ENCODE measurements around the gene GLB1L3. TPM values are rescaled to one million over a fixed set of nuclear protein-coding genes. Genes with fewer than 3 reads are reported as not detected.
"Not testable (repeated sequence)": the region's sequence is repeated elsewhere in the genome, so short reads cannot be mapped to it uniquely, and the experiment has no call there.

Gene GLB1L3
- total RNA-seq, 2 experiments from 2014 or later: 6.9 TPM

GRCh38 chr11:134281635-134282034 is 5.5 kb downstream of the GLB1L3 start:
- peaks cover 15% of the 10 kb centered on the region for H3K4me1 Mint-ChIP-seq
- H3K36me3 Mint-ChIP-seq (ENCODE audit: low read depth); DNase-seq; POLR2A ChIA-PET; H3K4me3 Mint-ChIP-seq; H3K27me3 Mint-ChIP-seq; H3K9me3 Mint-ChIP-seq; H3K27ac Mint-ChIP-seq; CTCF ChIA-PET: not testable (repeated sequence)

GRCh38 chr11:134282121-134283045 is 6.2 kb downstream of the GLB1L3 start:
- Mint-ChIP-seq H3K4me1 (peaks cover 12% of the 10 kb centered on the region), H3K27ac (no peak overlapping the region), H3K4me3 (no peak overlapping the region), H3K36me3 (ENCODE audit: low read depth) (peaks cover 6% of the 10 kb centered on the region), H3K27me3 (no peaks in the 10 kb centered on the region), H3K9me3 (no peaks in the 10 kb centered on the region)
- ChIA-PET POLR2A (no interaction called here), CTCF (no interaction called here)
- no peak for DNase-seq

GRCh38 chr11:134283461-134284230 is 7.5 kb downstream of the GLB1L3 start:
- DNase-seq: no peak
- Mint-ChIP-seq H3K27ac (no peak overlapping the region), H3K9me3 (no peaks in the 10 kb centered on the region), H3K4me3 (no peak overlapping the region), H3K36me3 (ENCODE audit: low read depth) (peaks cover under 1% of the 10 kb centered on the region), H3K4me1 (peaks cover 9% of the 10 kb centered on the region), H3K27me3 (no peaks in the 10 kb centered on the region)
- POLR2A ChIA-PET: no interaction called here
- CTCF ChIA-PET: no interaction called here

DNA sequence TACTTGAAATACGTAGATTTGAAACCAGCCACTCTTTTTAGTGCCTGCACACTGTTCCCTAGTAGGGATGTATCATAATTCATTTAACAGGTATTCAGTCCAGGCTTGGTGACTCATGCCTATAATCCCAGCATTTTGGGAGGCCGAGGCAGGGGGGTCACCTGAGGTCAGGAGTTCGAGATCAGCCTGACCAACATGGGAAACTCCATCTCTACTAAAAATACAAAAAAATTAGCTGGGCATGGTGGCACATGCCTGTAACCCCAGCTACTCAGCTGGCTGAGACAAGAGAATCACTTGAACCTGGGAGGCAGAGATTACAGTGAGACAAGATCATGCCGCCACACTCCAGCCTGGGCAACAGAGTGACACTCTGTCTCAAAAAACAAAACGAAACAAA is 8.2 kb downstream of the GLB1L3 start:
- POLR2A ChIA-PET; CTCF ChIA-PET; DNase-seq; H3K36me3 Mint-ChIP-seq (ENCODE audit: low read depth); H3K4me3 Mint-ChIP-seq; H3K27ac Mint-ChIP-seq; H3K9me3 Mint-ChIP-seq; H3K27me3 Mint-ChIP-seq; H3K4me1 Mint-ChIP-seq: not testable (repeated sequence)

GRCh38 chr11:134287561-134287960 is 11.4 kb downstream of the GLB1L3 start:
- no peaks in the 10 kb centered on the region for H3K9me3 Mint-ChIP-seq
- H3K27ac Mint-ChIP-seq: no peak overlapping the region
- CTCF ChIA-PET: no interaction called here
- no peaks in the 10 kb centered on the region for H3K27me3 Mint-ChIP-seq
- no peaks in the 10 kb centered on the region for H3K36me3 Mint-ChIP-seq (ENCODE audit: low read depth)
- no peaks in the 10 kb centered on the region for H3K4me1 Mint-ChIP-seq
- DNase-seq: no peak
- POLR2A ChIA-PET: interaction anchor here (1.0 kb wide), 1 partner anchor 10 kb away, joined by 3 read pairs; no protein-coding TSS in a partner anchor
- H3K4me3 Mint-ChIP-seq: no peak overlapping the region

- H3K4me1 Mint-ChIP-seq: no peaks in the 10 kb centered on the region
- H3K4me3 Mint-ChIP-seq: no peak overlapping the region
- no peak overlapping the region for H3K27ac Mint-ChIP-seq
- H3K27me3 Mint-ChIP-seq: no peaks in the 10 kb centered on the region
- no peaks in the 10 kb centered on the region for H3K9me3 Mint-ChIP-seq
- POLR2A ChIA-PET: no interaction called here
- no peak for DNase-seq
- no peaks in the 10 kb centered on the region for H3K36me3 Mint-ChIP-seq (ENCODE audit: low read depth)
- CTCF ChIA-PET: no interaction called here
Observed at GRCh38 chr11:134288486-134288885, 12.3 kb downstream of the GLB1L3 start.

- Mint-ChIP-seq H3K4me1 (no peaks in the 10 kb centered on the region), H3K36me3 (ENCODE audit: low read depth) (no peaks in the 10 kb centered on the region), H3K9me3 (no peaks in the 10 kb centered on the region), H3K27ac (no peak overlapping the region), H3K4me3 (no peak overlapping the region), H3K27me3 (no peaks in the 10 kb centered on the region)
- CTCF ChIA-PET: interaction anchor here (1.0 kb wide), 1 partner anchor 13 kb away, joined by 4 read pairs; the partner anchor contains the start of gene GLB1L3
- DNase-seq: no peak
- POLR2A ChIA-PET: no interaction called here
Observed at GRCh38 chr11:134289167-134289566, 13.0 kb downstream of the GLB1L3 start.

DNA sequence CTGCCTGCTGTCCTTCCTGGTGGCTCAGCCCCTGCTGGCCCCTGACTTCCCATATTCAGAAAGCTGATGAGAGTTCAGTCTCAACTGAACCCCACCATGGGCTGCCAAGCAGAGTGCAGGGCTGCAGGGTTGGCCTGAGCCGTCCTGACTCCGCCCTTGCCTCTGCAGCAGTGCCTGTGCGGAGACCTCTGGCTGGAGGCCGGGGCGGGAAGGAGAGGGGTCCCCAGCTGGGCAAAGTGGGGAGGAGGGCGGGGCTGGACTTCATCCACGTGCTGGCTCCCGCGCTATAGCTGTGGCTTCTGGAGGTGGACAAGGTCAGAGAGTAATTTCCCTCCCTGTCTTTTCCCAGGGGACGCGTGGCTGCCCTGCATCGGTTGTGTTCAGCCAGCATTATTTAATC is 13.6 kb downstream of the GLB1L3 start:
- H3K27me3 Mint-ChIP-seq: no peaks in the 10 kb centered on the region
- peaks cover 4% of the 10 kb centered on the region for H3K36me3 Mint-ChIP-seq (ENCODE audit: low read depth)
- ChIA-PET CTCF (interaction anchor here (0.6 to 1.0 kb wide), 2 partner anchors 14 to 691 kb away, joined by 4 read pairs; partner anchors contain the start of gene GLB1L3), POLR2A (no interaction called here)
- H3K9me3 Mint-ChIP-seq: no peaks in the 10 kb centered on the region
- no peak overlapping the region for H3K4me3 Mint-ChIP-seq
- H3K27ac Mint-ChIP-seq: no peak overlapping the region
- no peaks in the 10 kb centered on the region for H3K4me1 Mint-ChIP-seq
- no peak for DNase-seq

GRCh38 chr11:134290646-134291045 is 14.5 kb downstream of the GLB1L3 start:
- Mint-ChIP-seq H3K4me3 (no peak overlapping the region), H3K27ac (no peak overlapping the region), H3K36me3 (ENCODE audit: low read depth) (peaks cover 9% of the 10 kb centered on the region), H3K4me1 (peaks cover 2% of the 10 kb centered on the region), H3K27me3 (no peaks in the 10 kb centered on the region), H3K9me3 (no peaks in the 10 kb centered on the region)
- no peak for DNase-seq
- CTCF ChIA-PET: interaction anchor here (0.6 kb wide), 1 partner anchor 691 kb away, joined by 4 read pairs; no protein-coding TSS in a partner anchor
- POLR2A ChIA-PET: no interaction called here

DNA sequence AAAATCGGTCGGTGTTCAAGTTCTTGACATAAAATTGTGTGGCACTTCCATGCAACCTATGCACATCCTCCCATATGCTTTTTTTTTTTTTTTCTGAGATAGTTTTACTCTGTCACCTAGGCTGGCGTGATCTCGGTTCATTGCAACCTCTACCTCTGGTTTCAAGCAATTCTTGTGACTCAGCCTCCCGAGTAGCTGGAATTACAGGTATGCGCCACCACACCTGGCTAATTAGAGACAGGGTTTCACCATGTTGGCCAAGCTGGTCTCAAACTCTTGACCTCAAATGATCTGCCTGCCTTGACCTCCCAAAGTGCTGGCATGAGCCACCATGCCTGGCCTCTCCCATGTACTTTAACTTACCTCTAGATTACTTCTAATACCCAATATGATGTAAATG is 15.0 kb downstream of the GLB1L3 start:
- H3K36me3 Mint-ChIP-seq (ENCODE audit: low read depth): peaks cover 10% of the 10 kb centered on the region
- no peaks in the 10 kb centered on the region for H3K27me3 Mint-ChIP-seq
- H3K4me3 Mint-ChIP-seq: no peak overlapping the region
- no peaks in the 10 kb centered on the region for H3K9me3 Mint-ChIP-seq
- POLR2A ChIA-PET: interaction anchor here (0.6 kb wide), 1 partner anchor 78 kb away, joined by 4 read pairs; no protein-coding TSS in a partner anchor
- H3K4me1 Mint-ChIP-seq: peaks cover 3% of the 10 kb centered on the region
- DNase-seq: no peak
- CTCF ChIA-PET: no interaction called here
- H3K27ac Mint-ChIP-seq: no peak overlapping the region

- Mint-ChIP-seq H3K36me3 (ENCODE audit: low read depth) (peaks cover 10% of the 10 kb centered on the region), H3K4me1 (peaks cover 3% of the 10 kb centered on the region), H3K27ac (no peak overlapping the region), H3K27me3 (no peaks in the 10 kb centered on the region), H3K9me3 (no peaks in the 10 kb centered on the region), H3K4me3 (no peak overlapping the region)
- DNase-seq: no peak
- POLR2A ChIA-PET: interaction anchor here (1.2 kb wide), 1 partner anchor 17 kb away, joined by 5 read pairs; the partner anchor contains the start of gene GLB1L3
- CTCF ChIA-PET: interaction anchor here (1.4 kb wide), 1 partner anchor 37 kb away, joined by 3 read pairs; no protein-coding TSS in a partner anchor
Observed at GRCh38 chr11:134292661-134293060, 16.5 kb downstream of the GLB1L3 start.

DNA sequence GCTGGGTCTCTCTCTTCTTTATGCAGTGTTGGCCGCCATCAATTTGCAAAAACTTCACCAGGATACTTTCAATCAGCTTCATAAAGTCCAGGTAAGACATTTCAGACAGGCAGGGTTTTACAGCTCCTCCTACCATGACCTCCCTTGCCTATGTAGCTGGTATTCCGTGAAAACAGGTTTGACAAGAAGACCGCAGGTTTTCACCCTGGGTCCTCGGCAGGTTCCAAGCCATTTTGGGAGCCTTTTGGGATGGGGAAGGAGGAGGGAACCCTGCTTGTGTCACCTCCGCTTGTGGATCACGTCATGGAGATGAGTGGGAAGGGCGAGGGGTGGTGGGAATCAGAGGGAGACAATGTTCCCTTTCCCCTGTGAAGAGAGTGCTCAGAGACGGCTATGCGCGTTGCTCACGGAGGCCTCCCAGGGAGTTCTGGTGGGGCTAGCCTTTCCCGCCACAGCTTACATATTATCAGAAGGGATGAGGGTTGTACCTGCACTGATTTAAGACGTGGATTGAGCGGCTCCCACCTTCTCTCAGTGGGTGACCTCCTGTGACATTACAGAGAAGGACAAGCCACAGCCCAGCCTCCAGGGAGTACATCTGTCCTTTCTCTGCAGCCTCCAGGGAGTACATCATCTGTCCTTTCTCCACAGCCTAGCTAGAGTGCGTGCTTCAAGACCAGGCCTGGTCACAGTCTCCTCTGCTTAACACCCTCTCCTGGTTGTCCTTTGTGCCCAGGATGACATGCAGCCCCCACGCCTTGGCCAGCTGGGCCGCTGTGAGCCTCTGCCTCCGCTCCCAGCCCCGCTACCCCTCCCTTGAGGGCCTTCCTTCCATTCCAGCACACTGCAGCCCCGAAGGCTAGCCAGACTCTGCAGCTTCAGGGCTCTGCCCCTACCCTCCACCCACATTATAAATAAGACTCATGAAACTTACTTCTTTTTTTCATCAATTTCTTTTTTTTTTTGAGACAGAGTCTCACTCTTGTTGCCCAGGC is 17.2 kb downstream of the GLB1L3 start:
- no peak overlapping the region for H3K27ac Mint-ChIP-seq
- H3K4me3 Mint-ChIP-seq: no peak overlapping the region
- H3K27me3 Mint-ChIP-seq: no peaks in the 10 kb centered on the region
- DNase-seq: no peak
- H3K9me3 Mint-ChIP-seq: no peaks in the 10 kb centered on the region
- peaks cover 10% of the 10 kb centered on the region for H3K36me3 Mint-ChIP-seq (ENCODE audit: low read depth)
- ChIA-PET POLR2A (no interaction called here), CTCF (interaction anchor here (1.4 kb wide), 1 partner anchor 37 kb away, joined by 3 read pairs; no protein-coding TSS in a partner anchor)
- peaks cover 3% of the 10 kb centered on the region for H3K4me1 Mint-ChIP-seq

Data from activated CD4-positive, alpha-beta memory T cell treated with anti-CD3 and anti-CD28 coated beads, Interleukin-2, amount 10 ng/mL, durations not matched to agents 7 days and 5 days (primary cell).